Muscle layer of duodenum (tissue), 2 donors: Measurements from ENCODE around the gene GTF2H1.
A peak's percentile ranks its signal among the peaks of the same experiment; 100 is the strongest.
"Not testable (repeated sequence)": the region's sequence is repeated elsewhere in the genome, so short reads cannot be mapped to it uniquely, and the experiment has no call there.

Experiments used
- H3K27ac ChIP-seq: one replicate; pipeline ENCODE4 v1.7.0; 2013; ENCODE audit warnings: mild to moderate bottlenecking, low read length
- H3K27me3 ChIP-seq: one replicate; pipeline ENCODE4 v1.7.0; 2013; ENCODE audit warnings: low read depth, mild to moderate bottlenecking, control low read depth, low read length
- H3K36me3 ChIP-seq, 2 donors: one replicate each; pipeline ENCODE4 v1.7.0; 2013; ENCODE audit warnings: low read length in 2 of 2, control low read depth in 1 of 2, mild to moderate bottlenecking in 1 of 2; ENCODE audit not compliant: insufficient read depth in 2 of 2, control insufficient read depth in 1 of 2
- H3K4me1 ChIP-seq, 2 donors: one replicate each; pipeline ENCODE4 v1.7.0; 2013; ENCODE audit warnings: low read length in 2 of 2, mild to moderate bottlenecking in 2 of 2, control low read depth in 1 of 2, moderate library complexity in 1 of 2; ENCODE audit not compliant: insufficient read depth in 2 of 2, control insufficient read depth in 1 of 2
- H3K4me3 ChIP-seq, 2 donors: one replicate each; pipeline ENCODE4 v1.7.0; 2013; ENCODE audit warnings: low read length in 2 of 2, low read depth in 1 of 2, mild to moderate bottlenecking in 1 of 2
- H3K9me3 ChIP-seq, 2 donors: one replicate each; pipeline ENCODE4 v1.7.0; 2013; ENCODE audit warnings: low read length in 2 of 2, control low read depth in 1 of 2, mild to moderate bottlenecking in 1 of 2; ENCODE audit not compliant: control insufficient read depth in 1 of 2
- donor health status: healthy.

Gene GTF2H1

DNA sequence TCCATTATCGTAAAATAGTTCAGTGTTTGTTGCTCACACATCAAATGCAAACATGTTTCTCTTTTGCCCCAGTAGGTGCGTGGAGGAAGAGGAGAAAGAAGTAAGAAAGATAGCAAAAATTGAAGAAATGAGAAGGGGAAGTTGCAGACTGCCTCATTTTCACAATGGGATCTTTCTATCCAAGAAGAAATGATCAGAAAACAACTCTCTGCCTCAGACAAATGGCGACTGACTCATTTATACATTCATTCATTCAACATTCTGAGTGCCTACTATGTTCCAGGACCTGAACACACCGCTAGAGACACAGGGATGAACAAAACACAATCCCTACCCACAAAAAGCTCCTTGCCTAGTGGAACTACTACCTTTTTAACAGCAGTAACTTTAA lies 794 bp upstream of the GTF2H1 start:
- peaks cover 14 to 32% of the 10 kb centered on the region in 2 donors for H3K4me1 ChIP-seq
- peak overlapping the region; percentile 98 for H3K27ac ChIP-seq

GRCh38 chr11:18322818-18323570 lies 627 bp downstream of the GTF2H1 start:
- Histone ChIP-seq H3K4me3 (peak overlapping the region; percentile 86 to 96), H3K36me3 (peaks cover 0 to 6% of the 10 kb centered on the region in 2 donors), H3K9me3 (no peaks in the 10 kb centered on the region), H3K27me3 (no peaks in the 10 kb centered on the region), H3K4me1 (peaks cover 14 to 32% of the 10 kb centered on the region in 2 donors), H3K27ac (peak overlapping the region; percentile 86)

More for the DNA sequence above, 794 bp upstream of the GTF2H1 start:
- peaks cover 0 to 6% of the 10 kb centered on the region in 2 donors for H3K36me3 ChIP-seq
- H3K4me3 ChIP-seq: peak overlapping the region; percentile 86 to 96
- H3K27me3 ChIP-seq: no peaks in the 10 kb centered on the region
- no peaks in the 10 kb centered on the region for H3K9me3 ChIP-seq

DNA sequence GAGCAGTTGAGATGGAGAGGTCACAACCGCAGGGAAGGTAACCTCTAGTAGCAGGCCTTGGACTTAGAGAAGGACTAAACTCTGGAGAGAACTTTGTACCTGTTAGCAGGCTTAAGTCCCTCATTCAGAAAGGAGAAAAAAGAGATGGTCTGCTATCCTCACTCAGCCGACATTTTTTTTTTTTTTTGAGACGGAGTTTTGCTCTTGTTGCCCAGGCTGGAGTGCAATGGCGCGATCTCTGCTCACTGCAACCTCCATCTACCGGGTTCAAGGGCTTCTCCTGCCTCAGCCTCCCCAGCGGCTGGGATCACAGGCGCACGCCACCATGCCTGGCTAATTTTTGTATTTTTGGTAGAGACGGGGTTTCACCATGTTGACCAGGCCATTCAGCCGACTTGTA lies 1.5 kb downstream of the GTF2H1 start:
- H3K9me3 ChIP-seq, H3K27ac ChIP-seq, H3K27me3 ChIP-seq, H3K36me3 ChIP-seq: not testable (repeated sequence)
- H3K4me1 ChIP-seq: peaks cover 14 to 32% of the 10 kb centered on the region in 2 donors
- H3K4me3 ChIP-seq: peak overlapping the region; percentile 86 to 96

DNA sequence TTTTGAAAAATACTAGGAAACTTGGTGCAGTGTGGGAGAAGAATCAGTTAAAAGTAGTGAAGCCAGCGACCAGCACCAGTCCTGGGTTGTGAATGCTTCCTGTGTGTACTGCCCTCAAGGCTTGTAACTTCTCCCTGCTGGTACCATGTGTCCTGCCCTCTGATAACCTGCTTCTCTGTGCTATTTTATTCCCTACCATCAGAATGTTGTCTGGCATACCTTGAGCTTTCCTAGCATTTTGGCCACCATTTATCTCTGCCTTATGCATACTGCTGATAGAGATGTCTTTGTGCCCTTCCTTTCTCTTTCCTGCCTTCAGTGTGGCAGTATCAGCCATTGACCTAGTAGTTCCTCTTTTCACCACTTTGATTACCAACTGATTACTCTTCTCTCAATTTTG lies 2.0 kb downstream of the GTF2H1 start:
- H3K27ac ChIP-seq: no peak overlapping the region
- H3K27me3 ChIP-seq: no peaks in the 10 kb centered on the region
- H3K9me3 ChIP-seq: no peaks in the 10 kb centered on the region
- H3K4me3 ChIP-seq: peak overlapping the region in 1 of 2 donors; percentile 86
- H3K36me3 ChIP-seq: peaks cover 4 to 6% of the 10 kb centered on the region in 2 donors
- H3K4me1 ChIP-seq: peaks cover 14 to 32% of the 10 kb centered on the region in 2 donors

DNA sequence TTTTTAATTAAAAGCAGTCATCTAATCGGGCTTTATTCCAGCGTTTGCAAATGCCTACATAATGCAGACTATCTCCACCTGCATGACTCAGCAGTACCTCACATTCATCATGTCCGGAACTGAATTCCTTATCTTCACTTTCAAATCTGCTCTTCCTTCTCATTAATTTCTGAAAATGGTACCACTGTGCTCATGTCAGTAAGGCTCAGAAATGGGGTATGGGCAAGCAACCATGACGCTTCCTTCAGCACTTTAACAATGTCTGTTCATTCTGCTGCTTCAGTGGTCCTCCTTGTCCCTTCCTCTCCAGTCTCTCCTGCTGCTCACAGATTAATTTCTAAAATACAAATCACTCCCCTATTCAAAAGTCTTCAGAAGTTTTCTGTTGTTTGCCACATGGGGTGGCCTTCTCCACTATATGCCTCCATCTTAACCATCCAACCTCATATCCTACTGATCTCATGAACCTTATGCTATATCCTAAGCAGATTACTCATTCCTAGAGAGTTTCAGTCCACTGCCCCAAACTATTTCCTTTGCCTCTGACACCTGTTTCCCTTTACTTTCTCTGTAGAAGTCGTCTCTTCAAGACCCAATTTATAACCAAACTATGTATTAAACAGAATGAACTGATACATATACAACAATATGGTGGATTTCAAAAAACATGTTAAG lies 7.0 kb downstream of the GTF2H1 start:
- Histone ChIP-seq H3K4me3 (no peak overlapping the region), H3K27ac (no peak overlapping the region), H3K4me1 (peaks cover 2 to 8% of the 10 kb centered on the region in 2 donors), H3K27me3 (no peaks in the 10 kb centered on the region), H3K36me3 (peaks cover 11 to 21% of the 10 kb centered on the region in 2 donors), H3K9me3 (no peaks in the 10 kb centered on the region)

DNA sequence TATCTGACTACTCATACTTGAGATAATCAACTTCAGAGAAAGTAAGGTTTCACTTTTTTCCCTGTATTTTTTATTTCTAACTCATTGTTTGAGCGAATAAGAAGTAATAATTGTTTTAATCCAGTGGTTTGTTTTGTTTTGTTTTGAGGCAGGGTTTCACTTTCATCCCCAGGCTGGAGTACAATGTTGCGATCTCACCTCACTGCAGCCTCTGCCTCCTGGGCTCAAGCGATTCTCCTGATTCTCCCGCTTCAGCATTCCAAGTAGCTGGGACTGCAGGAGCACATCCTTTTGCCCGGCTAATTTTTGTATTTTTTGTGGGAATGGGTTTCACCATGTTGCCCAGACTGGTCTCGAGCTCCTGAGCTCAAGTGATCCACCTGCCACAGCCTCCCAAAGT lies 8.6 kb downstream of the GTF2H1 start:
- Histone ChIP-seq H3K4me3 (no peak overlapping the region), H3K27me3 (no peaks in the 10 kb centered on the region), H3K27ac (no peak overlapping the region), H3K9me3 (no peaks in the 10 kb centered on the region), H3K36me3 (peaks cover 26 to 31% of the 10 kb centered on the region in 2 donors), H3K4me1 (no peaks in the 10 kb centered on the region)

DNA sequence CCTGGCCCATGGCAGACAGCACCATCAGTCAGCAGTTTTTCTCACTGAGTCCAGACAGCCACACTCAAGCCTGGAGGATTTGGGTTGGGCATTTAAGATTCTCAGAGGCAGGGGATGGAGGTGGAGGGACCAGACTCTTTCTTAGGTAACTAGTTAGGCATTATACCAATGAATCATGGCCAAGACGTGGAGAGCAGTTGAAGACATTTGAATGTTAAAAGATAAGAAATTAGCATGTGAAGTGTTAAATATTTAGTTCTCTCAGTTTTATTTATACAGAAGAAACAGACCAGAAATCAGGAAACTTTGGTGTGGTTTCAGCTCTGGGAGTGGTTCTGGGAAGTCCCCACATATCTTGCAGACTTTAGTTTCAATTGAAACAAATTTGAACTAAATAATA lies 9.9 kb downstream of the GTF2H1 start:
- Histone ChIP-seq H3K27ac (no peak overlapping the region), H3K36me3 (peaks cover 31 to 39% of the 10 kb centered on the region in 2 donors), H3K4me1 (no peaks in the 10 kb centered on the region), H3K4me3 (no peak overlapping the region), H3K27me3 (no peaks in the 10 kb centered on the region), H3K9me3 (no peaks in the 10 kb centered on the region)

DNA sequence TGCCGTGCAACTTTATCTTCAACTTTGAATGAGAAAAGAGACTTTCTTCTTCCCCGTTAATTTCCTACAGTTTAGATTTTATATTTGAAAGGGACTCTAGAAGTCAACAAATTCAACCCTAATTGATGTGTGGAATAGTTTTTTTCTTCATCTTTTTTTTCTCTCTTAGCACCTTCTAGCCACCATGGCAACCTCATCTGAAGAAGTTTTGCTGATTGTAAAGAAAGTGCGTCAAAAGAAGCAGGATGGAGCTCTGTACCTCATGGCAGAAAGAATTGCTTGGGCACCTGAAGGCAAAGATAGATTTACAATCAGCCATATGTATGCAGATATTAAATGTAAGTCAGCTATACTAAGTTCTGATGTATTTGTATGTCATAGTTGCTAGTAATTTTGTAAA lies 10.5 kb downstream of the GTF2H1 start:
- Histone ChIP-seq H3K36me3 (peaks cover 33 to 42% of the 10 kb centered on the region in 2 donors), H3K4me1 (no peaks in the 10 kb centered on the region), H3K4me3 (no peak overlapping the region), H3K27ac (no peak overlapping the region), H3K27me3 (no peaks in the 10 kb centered on the region), H3K9me3 (no peaks in the 10 kb centered on the region)

DNA sequence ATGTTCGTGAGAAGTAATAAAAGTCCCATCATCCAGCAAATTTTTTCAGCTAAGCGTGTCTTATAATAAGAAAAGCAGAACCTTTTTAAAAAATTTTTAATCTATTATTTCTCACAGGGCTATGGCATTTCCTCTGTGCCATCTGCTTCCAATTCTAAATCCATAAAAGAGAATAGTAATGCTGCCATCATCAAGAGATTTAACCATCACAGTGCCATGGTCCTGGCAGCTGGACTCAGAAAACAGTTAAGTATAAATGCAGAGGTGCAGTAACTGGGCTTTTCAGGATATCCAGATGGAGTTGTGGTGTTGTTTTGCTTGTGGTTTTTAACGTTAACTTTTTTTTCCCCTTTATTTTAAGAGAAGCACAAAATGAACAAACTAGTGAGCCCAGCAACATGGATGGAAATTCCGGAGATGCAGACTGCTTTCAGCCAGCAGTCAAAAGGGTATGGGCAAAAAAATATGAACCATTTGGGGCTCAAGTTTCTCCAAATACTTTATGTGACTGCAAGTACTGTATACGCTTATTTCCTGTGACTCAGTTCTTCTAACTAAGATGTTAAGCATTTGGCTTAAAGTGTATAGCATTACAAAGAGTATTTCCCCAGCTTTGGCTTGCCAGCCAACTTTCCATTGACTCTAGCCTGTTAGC lies 25.2 kb downstream of the GTF2H1 start:
- Histone ChIP-seq H3K9me3 (no peaks in the 10 kb centered on the region), H3K27ac (no peak overlapping the region), H3K4me1 (no peaks in the 10 kb centered on the region), H3K27me3 (no peaks in the 10 kb centered on the region), H3K36me3 (peaks cover 38 to 56% of the 10 kb centered on the region in 2 donors), H3K4me3 (no peak overlapping the region)

- Histone ChIP-seq H3K4me3 (no peak overlapping the region), H3K27me3 (no peaks in the 10 kb centered on the region), H3K9me3 (no peaks in the 10 kb centered on the region), H3K4me1 (no peaks in the 10 kb centered on the region), H3K27ac (no peak overlapping the region), H3K36me3 (peaks cover 32 to 47% of the 10 kb centered on the region in 2 donors)
Measured at GRCh38 chr11:18352581-18352980, 30.2 kb downstream of the GTF2H1 start.

GRCh38 chr11:18358646-18359045 lies 36.3 kb downstream of the GTF2H1 start:
- H3K4me1 ChIP-seq: no peaks in the 10 kb centered on the region
- H3K36me3 ChIP-seq: peaks cover 42 to 56% of the 10 kb centered on the region in 2 donors

More at GRCh38 chr11:18358646-18359045, 36.3 kb downstream of the GTF2H1 start:
- Histone ChIP-seq H3K9me3 (no peaks in the 10 kb centered on the region), H3K27me3 (no peaks in the 10 kb centered on the region), H3K27ac (no peak overlapping the region), H3K4me3 (no peak overlapping the region)
